Measurements from ENCODE around the gene PCDH12.

DNA sequence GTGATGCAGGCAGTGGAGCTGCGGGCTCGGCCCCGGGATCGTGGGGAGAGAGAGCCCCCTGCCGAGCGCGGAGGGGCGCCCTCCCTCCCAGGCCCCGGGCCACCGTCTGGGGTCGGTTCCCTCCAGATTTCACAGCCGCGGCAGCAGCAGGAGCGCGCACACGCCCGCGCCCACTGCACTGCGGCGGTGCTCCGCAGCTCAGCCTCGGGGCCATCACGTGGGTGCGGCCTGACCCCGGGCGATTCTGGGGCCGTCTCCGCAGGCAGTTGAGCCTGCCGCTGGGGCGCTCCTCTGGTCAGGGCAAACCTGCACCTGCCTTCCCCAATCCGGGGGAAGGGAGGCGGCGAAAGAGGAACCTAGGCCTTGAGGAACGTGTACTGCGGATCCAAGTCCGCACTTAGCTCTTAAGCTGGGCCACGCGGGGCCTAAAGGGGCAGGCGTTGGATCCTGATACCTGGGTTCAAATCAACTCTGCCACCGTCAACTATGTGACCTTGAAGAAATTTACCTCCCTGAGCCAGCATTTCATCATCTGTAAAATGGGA lies 43.7 kb downstream of the PCDH12 start:
- TF ChIP-seq POLR2A (IDR thresholded peaks at IDR 0.05; ENCODE audit: low read length), result no peak
- TF ChIP-seq GATA1 (IDR thresholded peaks at IDR 0.05; ENCODE audit: low read depth, low read length), result no peak

Measured in erythroblast (primary cell).